ENCODE data around the gene GREB1. TPM values are rescaled to one million over a fixed set of nuclear protein-coding genes. Genes with fewer than 3 reads are reported as not detected.

GREB1 gene
- total RNA-seq, 1 experiment from 2014 or later, result 16.5 TPM

DNA sequence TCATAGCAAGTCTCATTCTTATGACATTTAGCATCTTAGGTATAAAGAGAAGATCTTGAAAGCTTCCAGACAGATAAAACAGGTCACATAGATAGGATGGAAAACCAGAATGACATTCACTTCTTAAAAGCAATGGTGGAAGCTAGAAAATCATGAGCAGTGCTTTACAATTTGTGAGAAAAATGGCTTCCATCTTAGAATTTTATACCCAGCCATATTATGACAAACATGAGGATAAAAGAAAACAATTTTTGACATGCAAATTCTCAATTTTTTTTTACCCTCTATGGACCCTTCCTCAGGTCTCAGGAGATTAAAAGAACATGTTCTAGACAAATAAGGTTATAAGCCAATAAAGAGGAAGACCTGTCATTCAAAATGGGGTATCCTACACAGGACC, 129.0 kb downstream of the GREB1 start:
- Mint-ChIP-seq H3K27ac (no peak overlapping the region), H3K9me3 (peaks cover 10 to 11% of the 10 kb centered on the region in 2 experiments)

More for the DNA sequence above, 129.0 kb downstream of the GREB1 start:
- no peak overlapping the region for H3K9ac ChIP-seq (ENCODE audit: extremely low read depth, insufficient read length, low read length)
- H2AK5ac ChIP-seq (ENCODE audit: insufficient read length, low read length), result no peak overlapping the region
- H2BK15ac ChIP-seq (ENCODE audit: low read depth, low read length), result no peak overlapping the region
- H3K23me2 ChIP-seq (ENCODE audit: insufficient read length, low read depth, low read length, poor library complexity, severe bottlenecking), result no peaks in the 10 kb centered on the region
- H3K23ac ChIP-seq (ENCODE audit: insufficient read length, low read depth, low read length), result no peak overlapping the region
- H3K4ac ChIP-seq (ENCODE audit: low read depth, low read length), result no peak overlapping the region
- no peak overlapping the region for H3K18ac ChIP-seq (ENCODE audit: insufficient read length, low read depth, low read length)
- H4K5ac ChIP-seq (ENCODE audit: insufficient read length, low read depth, low read length), result no peak overlapping the region
- TF ChIP-seq, protein P1, sequence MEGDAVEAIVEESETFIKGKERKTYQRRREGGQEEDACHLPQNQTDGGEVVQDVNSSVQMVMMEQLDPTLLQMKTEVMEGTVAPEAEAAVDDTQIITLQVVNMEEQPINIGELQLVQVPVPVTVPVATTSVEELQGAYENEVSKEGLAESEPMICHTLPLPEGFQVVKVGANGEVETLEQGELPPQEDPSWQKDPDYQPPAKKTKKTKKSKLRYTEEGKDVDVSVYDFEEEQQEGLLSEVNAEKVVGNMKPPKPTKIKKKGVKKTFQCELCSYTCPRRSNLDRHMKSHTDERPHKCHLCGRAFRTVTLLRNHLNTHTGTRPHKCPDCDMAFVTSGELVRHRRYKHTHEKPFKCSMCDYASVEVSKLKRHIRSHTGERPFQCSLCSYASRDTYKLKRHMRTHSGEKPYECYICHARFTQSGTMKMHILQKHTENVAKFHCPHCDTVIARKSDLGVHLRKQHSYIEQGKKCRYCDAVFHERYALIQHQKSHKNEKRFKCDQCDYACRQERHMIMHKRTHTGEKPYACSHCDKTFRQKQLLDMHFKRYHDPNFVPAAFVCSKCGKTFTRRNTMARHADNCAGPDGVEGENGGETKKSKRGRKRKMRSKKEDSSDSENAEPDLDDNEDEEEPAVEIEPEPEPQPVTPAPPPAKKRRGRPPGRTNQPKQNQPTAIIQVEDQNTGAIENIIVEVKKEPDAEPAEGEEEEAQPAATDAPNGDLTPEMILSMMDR (conservative IDR thresholded peaks at IDR 0.05), result no peak
- H3K4me1 ChIP-seq (ENCODE audit: insufficient read depth, low read length), result no peaks in the 10 kb centered on the region
- H3K4me2 ChIP-seq (ENCODE audit: insufficient read depth, insufficient read length, low read length), result no peak overlapping the region
- H2BK120ac ChIP-seq (ENCODE audit: low read depth, low read length, poor library complexity, severe bottlenecking), result no peak overlapping the region
- H3K27me3 ChIP-seq (ENCODE audit: insufficient read depth, low read length), result no peaks in the 10 kb centered on the region
- no peaks in the 10 kb centered on the region for H3K79me1 ChIP-seq (ENCODE audit: insufficient read depth, low read depth, low read length, poor library complexity, severe bottlenecking)
- H3K79me2 ChIP-seq (ENCODE audit: insufficient read depth, low read length), result no peaks in the 10 kb centered on the region
- no peak overlapping the region for H3K14ac ChIP-seq (ENCODE audit: insufficient read depth, low read length)
- no peak overlapping the region for H3K4me3 Mint-ChIP-seq
- no peaks in the 10 kb centered on the region for H3K4me1 Mint-ChIP-seq
- peaks cover 29% of the 10 kb centered on the region for H3K27me3 Mint-ChIP-seq (ENCODE audit: low read depth)
- H4K20me1 ChIP-seq (ENCODE audit: control insufficient read depth, insufficient read depth, insufficient read length), result no peaks in the 10 kb centered on the region
- no peak overlapping the region for H4K91ac ChIP-seq (ENCODE audit: insufficient read length, low read depth, low read length)
- H2AFZ ChIP-seq (ENCODE audit: low read length), result no peak overlapping the region
- no peak overlapping the region for H3K56ac ChIP-seq (ENCODE audit: insufficient read length, low read depth, low read length)
- H2BK12ac ChIP-seq (ENCODE audit: insufficient read length, low read depth, low read length), result no peak overlapping the region
- H2BK5ac ChIP-seq (ENCODE audit: insufficient read length, low read length), result no peak overlapping the region
- H2BK20ac ChIP-seq (ENCODE audit: low read depth, low read length, poor library complexity, severe bottlenecking), result no peak overlapping the region
- DNase-seq, result no peak
- no peak overlapping the region for H3K27ac ChIP-seq (ENCODE audit: insufficient read length, low read depth, low read length)
- no peak overlapping the region for H3T11ph ChIP-seq (ENCODE audit: low read length)
- no peak overlapping the region for H4K8ac ChIP-seq (replicated peaks; ENCODE audit: insufficient read length, low read depth, low read length)
- no peaks in the 10 kb centered on the region for H3K9me3 ChIP-seq (ENCODE audit: control insufficient read depth, low read depth, low read length)
- peaks cover 2 to 7% (median 5%) of the 10 kb centered on the region in 3 experiments; a peak in 4 of 7 replicates for H3K36me3 Mint-ChIP-seq (ENCODE audit: insufficient read depth in 1 of 3, low read depth in 3 of 3)
